Cerebellar nuclear complex (tissue), 1 donor: Measurements from ENCODE around the gene DR1.

Source experiments
- DNase-seq, 2 experiments: peaks; one replicate each; lab custom pipeline; 2025; lab: John Stamatoyannopoulos, UW

Gene DR1

DNA sequence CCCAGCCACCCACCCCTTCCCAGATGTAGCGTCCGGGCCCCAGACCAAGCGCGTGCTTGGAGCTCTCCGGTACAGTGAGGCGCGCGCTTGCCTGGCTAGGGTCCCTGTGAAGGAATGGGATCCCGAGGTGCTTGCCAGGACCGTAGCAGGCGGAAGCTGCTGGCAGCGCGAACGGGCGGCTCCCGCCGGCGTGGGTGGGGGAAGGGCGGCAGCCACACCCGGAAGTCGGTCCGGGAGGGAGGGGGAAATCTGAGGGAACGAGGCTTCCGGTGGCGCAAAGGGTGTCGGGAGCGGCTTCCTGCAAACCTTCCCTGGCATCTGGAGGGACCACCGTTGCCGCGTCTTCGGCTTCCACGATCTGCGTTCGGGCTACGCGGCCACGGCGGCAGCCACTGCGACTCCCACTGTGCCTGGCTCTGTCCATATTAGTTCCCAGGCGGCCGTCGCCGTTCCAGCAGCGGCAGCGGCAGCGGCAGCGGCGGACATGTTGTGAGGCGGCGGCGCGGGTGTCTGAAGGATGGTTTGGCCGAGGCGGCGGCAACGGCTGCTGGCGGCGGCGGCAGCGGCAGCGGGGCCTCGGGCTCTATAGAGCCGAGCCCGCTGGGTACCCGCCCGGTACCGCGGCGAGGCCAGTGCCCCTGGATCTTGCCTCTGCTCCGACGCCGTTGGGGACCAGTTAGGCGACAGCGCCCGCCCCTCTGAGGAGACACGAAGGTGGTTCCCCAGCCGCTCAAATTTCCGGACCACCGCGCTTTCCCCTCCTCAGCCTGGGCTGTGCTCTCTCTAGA is at the start of gene DR1:
DR1 (plus strand) TSS at position 275 of the 788 bp plus-strand sequence. CDS start 739 bp downstream, outside the sequence.
- peak; percentile 12 to 52 for DNase-seq

DNA sequence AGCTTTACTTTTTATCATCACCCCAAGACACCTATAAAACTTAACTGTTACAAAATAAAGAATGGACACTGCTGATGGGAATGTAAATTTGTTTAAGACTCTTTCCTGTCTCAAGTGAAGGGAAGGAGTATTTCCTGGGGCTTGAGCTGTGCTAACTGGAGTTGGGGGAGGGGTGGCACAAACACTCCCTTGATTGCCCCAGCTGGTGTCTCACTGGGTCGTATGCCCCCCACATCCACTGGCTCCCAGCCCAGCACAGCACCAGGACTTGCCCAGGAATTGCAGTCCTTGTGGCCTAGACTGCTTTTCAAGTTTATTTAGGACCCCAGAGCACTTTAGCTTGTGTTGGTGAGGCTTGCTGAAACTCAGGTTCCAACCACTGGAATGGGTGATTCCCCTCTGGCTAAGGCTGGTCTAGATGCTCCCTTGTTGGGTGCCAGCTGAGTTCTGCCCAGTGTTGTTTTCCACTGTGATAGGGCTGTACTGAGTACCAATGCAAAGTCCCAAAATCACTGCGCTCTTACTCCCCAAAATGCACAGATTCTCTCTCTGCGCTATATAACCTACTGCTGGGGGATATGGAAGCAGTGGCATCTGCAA is 49.1 kb upstream of the DR1 start:
- DNase-seq = no peak

GRCh38 chr1:93301131-93301530 is 44.6 kb upstream of the DR1 start:
- DNase-seq = no peak

- no peak for DNase-seq
Observed at GRCh38 chr1:93302078-93302477, 43.6 kb upstream of the DR1 start.

DNA sequence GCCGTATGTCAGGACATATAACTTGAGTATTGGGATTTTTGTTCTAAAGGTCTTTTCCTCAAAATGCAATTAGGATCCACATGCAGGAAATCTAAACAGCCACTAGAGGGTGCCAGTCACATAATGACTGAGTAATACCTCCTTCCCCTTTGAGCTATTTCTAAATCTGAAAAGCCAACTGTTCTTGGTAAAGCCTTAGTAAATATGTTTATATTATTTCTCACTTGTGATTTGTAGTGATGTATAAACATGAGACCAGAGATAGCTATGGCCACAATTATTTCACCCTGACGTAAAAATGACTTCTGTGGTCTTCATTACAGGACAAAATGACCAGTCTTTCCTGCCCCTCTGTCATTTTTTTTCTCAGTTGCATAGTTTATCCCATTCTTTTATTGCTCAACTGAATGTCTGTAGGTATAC is 41.0 kb upstream of the DR1 start:
- peak in 1 of 2 experiments; percentile 2 for DNase-seq

- no peak for DNase-seq
Observed at GRCh38 chr1:93306920-93307319, 38.8 kb upstream of the DR1 start.

DNA sequence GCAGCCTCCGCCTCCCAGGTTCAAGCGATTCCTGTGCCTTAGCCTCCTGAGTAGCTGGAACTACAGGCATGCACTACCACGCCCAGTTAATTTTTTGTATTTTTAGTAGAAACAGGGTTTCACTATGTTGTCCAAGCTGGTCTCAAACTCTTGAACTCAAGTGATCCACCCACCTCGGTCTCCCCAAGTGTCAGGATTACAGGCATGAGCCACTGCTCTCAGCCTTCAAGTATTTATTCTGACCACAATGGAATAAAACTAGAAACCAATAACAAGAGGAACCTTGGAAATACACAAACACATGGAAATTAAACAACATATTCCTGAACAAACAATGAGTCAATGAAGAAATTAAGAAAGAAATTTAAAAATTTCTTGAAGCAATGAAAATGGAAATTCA is 32.7 kb upstream of the DR1 start:
- DNase-seq = no peak

DNA sequence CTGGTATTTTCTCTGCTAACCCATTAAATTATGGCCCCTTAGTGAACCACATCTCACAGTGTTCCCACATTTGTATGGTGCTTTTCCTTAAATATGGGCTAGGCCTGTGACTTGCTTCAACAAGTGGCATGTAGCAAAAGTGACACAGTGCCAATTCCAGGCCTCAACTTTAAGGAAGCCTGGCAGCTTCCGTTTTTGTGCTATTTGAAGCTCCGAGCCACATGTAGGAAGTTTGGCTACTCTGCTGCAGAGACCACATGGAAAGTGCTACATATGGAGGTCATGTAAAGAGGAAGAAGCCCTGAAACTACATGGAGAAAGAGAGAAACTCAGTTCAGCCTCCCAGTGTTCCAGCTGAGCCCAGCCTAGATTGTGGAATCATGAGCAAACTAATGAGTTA is 28.5 kb upstream of the DR1 start:
- DNase-seq = no peak

GRCh38 chr1:93317943-93318342 is 27.8 kb upstream of the DR1 start:
- no peak for DNase-seq

DNA sequence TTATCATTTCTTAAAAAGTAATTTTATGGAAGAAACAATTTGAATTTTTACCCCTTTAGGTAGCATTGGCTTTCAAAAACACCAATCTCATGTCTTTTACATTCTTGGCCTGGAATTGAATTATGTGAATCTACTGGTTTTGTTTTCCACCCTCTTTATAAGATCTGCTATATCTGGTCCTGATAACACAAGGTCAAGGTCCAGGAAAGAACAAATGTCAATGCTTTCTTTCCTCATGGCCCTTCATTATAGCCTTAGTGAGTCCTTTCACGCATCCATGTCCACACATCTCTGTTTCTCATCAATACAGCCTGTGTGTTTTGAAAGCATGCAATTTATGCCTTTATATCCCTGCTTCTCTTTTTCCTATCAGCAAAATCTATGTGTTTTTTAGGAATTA is 24.0 kb upstream of the DR1 start:
- no peak for DNase-seq

DNA sequence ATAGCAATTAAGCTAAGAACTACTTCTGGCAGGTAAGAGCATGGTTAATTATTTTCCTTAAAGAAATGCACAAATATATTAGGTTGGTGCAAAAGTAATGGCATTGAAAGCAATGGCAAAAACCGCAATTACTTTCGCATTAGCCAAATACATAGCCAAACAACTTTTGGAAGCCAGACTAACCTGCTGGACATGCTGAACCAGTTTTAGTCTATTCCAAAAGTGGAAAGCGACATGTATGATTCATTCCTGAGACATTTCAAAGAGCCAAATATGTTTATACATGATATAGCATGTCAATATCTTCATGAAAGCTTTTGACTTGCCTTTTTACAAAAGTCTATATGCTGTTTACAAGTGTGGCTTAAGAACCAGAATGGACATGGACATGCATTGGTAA is 23.4 kb upstream of the DR1 start:
- no peak for DNase-seq

- DNase-seq = no peak
Observed at GRCh38 chr1:93323185-93323820, 22.4 kb upstream of the DR1 start.

DNA sequence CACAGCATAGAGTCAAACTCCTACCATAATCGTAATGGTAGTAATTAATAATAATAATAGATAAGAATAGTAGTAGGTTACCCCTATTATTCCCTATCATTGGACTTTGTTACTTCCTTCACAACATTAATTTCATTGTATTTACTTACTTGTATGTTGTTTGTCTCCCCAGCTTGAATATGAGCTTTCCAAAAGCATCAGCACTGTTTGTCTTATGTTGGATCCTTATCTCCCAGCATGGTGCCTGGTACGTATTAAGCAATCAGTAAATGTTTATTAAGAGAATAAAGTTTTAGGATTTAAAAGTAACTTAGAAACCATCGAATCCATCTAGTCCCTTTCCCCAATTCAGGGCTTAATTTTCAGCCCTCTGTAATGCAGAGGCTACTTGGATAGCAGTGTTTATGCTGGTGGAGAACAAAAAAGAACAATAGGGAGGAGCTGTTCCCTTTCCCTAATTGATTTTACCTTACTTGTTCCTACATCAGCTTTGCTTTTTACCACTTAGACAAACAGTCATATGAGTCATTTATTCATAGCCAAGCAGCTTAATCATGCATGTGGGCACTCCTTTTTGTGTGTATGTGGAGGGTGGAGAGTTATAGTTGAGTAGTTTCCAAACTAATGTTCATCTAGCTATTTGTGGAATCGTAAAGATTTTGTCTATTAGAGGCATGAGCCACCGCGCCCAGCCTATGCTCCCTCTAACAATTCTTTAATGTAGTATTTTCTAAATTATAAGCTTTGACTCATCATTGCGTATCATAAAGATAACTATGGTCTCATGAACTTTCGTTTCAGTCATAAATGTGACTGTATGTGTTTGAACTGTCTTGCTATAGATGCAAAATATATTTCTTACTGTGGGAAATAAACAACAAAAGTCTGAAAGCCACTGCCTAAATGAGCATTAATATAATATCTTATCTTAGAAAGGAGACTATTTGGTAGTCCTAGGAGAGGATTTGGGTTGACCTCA is 20.9 kb upstream of the DR1 start:
- no peak for DNase-seq

DNA sequence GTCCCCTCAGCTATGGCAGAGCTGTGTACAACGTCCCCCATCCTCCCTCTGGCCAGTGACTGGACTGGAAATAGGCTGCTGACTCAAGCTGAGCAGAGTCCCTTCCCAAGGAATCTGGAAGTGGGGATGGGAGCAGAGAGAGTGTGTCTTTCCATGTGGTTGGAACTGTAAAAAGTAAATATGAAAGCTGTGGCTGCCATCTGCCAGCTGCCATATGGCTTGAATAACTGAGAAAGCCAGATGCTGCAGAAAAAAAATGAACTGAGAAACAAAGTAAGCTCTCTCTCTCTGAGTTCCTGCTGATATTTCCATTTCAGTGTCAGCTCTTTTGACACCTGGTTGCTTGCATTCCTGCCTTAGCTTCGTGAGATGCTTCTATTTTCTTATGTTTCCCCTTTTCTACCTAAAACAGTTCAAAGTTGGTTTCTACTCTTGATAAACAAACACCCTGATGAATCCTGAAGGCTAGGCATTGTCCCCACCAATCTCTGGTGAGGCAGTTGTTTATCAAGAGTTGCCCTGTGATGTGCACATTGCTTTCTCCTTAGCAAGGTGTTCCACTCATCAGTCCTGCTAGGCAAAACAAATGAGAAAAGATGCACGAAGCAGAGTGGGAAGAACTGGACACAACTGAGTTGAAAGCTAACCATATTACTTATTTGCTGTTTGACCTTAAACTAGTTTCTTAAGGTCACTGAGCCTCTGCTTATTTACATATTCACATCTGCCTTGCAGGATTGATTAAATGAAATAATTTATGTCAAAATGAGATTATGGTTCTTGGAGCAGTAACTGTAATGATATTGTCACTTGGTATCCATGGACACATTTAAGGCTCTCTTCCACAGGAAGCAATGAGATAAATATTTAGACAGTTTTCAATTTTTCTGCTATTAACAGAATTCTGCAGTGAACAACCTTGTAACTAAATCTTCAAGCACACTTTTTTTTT is 16.6 kb upstream of the DR1 start:
- DNase-seq = no peak

GRCh38 chr1:93330196-93330595 is 15.5 kb upstream of the DR1 start:
- no peak for DNase-seq

DNA sequence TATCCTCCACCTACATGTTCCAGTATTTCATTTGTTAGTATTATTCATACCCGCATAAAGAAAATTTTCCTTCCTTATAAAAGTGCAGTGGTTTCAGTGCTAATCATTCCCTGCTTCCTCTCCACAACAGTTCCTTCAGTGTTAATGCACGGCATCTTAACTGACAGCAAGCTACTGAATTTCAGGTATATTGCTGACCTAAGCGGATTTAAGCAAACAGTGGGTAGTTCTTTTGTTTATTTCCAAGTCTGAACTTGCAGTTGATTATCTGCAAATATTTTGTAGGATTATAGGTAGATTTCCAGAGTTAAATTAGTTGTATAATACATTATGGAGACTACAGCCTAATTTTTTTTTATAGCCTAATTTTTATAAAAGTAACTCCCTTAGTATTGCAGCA is 15.1 kb upstream of the DR1 start:
- DNase-seq = no peak

GRCh38 chr1:93331412-93331811 is 14.3 kb upstream of the DR1 start:
- no peak for DNase-seq

DNA sequence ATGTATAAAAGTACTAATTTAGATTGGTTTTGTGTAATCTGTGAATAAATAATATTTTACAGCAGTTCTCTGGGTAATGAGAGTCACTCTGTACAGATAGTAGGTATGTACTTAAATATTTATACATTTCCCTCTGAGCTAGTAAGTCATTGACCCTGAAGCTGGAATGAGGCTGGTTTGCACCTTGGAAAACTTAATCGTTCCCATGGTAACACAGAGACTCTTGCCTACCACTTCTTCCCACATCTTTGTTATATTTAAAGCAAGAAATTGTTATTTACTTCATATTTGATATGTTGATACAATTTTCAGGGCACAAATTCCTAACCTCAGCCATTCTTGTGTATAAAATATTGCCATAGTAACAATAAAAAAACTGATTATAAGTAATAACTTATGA is 13.3 kb upstream of the DR1 start:
- no peak for DNase-seq

- DNase-seq = no peak
Observed at GRCh38 chr1:93338387-93339146, 7.1 kb upstream of the DR1 start.

GRCh38 chr1:93339171-93339697 is 6.5 kb upstream of the DR1 start:
- no peak for DNase-seq
